ENCODE data around the gene IFITM10. TPM values are rescaled to one million over a fixed set of nuclear protein-coding genes. Genes with fewer than 3 reads are reported as not detected.

IFITM10 gene
- total and polyA plus RNA-seq, 10 of the 15 experiments (the other 5 are each of a cell fraction or from before 2014, with no cell fraction given) = 0.04 to 0.27 TPM; not detected in 8

DNA sequence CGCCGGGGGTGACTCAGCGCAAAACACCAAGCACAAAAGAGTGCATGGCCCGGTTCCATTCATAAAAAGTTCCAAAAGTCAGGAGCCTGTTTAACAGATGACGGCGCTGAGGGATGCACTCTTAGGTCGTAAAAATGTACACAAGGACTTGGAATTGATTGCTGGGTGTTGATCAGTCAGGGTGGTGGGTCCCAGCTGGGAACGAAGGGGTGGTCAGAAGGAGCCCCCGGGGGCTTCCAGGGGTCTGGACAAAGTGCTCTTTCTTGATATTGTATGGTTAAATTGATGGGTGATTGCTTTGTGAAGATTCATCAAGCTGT lies 20.7 kb downstream of the IFITM10 start:
- H2AFZ ChIP-seq (ENCODE audit: control insufficient read depth, low read depth, low read length) = no peak overlapping the region
- FAIRE-seq (no peak), ATAC-seq (no peak), DNase-seq (ENCODE audit: low read depth, low spot score) (no peak)
- CTCF ChIA-PET = no interaction called here
- SMC1A ChIA-PET (ENCODE audit: uncharacterized antibody, unreplicated experiment) = no interaction called here
- H3K27me3 ChIP-seq (replicated peaks in 1 of 2; ENCODE audit: control insufficient read depth in 2 of 2, insufficient read depth in 2 of 2, low read length in 1 of 2) = 0 out of 4 replicates have a peak, but pooled peaks cover 0 to 6% of the 10 kb centered on the region in 2 experiments
- H4K20me1 ChIP-seq (ENCODE audit: control insufficient read depth, insufficient read depth) = no peaks in the 10 kb centered on the region
- no peak overlapping the region for H3K27ac ChIP-seq (ENCODE audit: control insufficient read depth, insufficient read depth)
- H3K9me3 ChIP-seq (replicated peaks; ENCODE audit: control insufficient read depth, insufficient read depth, low read length) = no peaks in the 10 kb centered on the region
- intact Hi-C loops (cut with micrococcal nuclease; ENCODE audit: unreplicated experiment) (no loop called here), in situ Hi-C loops (cut with MboI) (no loop called here)
- WGBS (ENCODE audit: insufficient coverage, insufficient replicate concordance, low lambda C conversion rate, missing lambda C conversion rate) = 40% methylated on average over 9 of the region's 9 CpGs
- POLR2A ChIA-PET = no interaction called here
- BruUV-seq (replicated peaks) = no TSS peak
- no peak overlapping the region for H3K4me3 ChIP-seq
- no peaks in the 10 kb centered on the region for H3K36me3 ChIP-seq (ENCODE audit: control insufficient read depth in 2 of 2, insufficient read depth in 2 of 2, low read length in 1 of 2)
- no peaks in the 10 kb centered on the region for H3K4me1 ChIP-seq (ENCODE audit: control insufficient read depth, insufficient read depth, low read length)
- H3K4me2 ChIP-seq (ENCODE audit: control insufficient read depth, insufficient read depth) = no peak overlapping the region
- H3K9ac ChIP-seq (ENCODE audit: control insufficient read depth, insufficient read depth, low read length) = no peak overlapping the region
- no peaks in the 10 kb centered on the region for H3K79me2 ChIP-seq (ENCODE audit: control insufficient read depth, insufficient read depth, low read length)
- TF ChIP-seq EGR1 (IDR thresholded peaks at IDR 0.05; ENCODE audit: borderline replicate concordance in 1 of 2, low read depth in 2 of 2, low read length in 2 of 2) = no peak
- TF ChIP-seq, protein P1, sequence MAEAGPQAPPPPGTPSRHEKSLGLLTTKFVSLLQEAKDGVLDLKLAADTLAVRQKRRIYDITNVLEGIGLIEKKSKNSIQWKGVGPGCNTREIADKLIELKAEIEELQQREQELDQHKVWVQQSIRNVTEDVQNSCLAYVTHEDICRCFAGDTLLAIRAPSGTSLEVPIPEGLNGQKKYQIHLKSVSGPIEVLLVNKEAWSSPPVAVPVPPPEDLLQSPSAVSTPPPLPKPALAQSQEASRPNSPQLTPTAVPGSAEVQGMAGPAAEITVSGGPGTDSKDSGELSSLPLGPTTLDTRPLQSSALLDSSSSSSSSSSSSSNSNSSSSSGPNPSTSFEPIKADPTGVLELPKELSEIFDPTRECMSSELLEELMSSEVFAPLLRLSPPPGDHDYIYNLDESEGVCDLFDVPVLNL (IDR thresholded peaks at IDR 0.05; ENCODE audit: low read depth, low read length) = no peak
- TF ChIP-seq SIX5 (IDR thresholded peaks at IDR 0.05; ENCODE audit: low read depth, low read length, severe bottlenecking) = no peak
- TF ChIP-seq, protein P2, sequence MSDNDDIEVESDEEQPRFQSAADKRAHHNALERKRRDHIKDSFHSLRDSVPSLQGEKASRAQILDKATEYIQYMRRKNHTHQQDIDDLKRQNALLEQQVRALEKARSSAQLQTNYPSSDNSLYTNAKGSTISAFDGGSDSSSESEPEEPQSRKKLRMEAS (IDR thresholded peaks at IDR 0.05; ENCODE audit: low read depth, low read length) = no peak
- TF ChIP-seq POLR2AphosphoS5 (IDR thresholded peaks at IDR 0.05; ENCODE audit: low read length) = no peak
- TF ChIP-seq ASH2L (IDR thresholded peaks at IDR 0.05; ENCODE audit: borderline replicate concordance, low read depth) = no peak
- TF ChIP-seq BRCA1 (IDR thresholded peaks at IDR 0.05; ENCODE audit: low read depth, low read length) = no peak
- TF ChIP-seq, protein P3, sequence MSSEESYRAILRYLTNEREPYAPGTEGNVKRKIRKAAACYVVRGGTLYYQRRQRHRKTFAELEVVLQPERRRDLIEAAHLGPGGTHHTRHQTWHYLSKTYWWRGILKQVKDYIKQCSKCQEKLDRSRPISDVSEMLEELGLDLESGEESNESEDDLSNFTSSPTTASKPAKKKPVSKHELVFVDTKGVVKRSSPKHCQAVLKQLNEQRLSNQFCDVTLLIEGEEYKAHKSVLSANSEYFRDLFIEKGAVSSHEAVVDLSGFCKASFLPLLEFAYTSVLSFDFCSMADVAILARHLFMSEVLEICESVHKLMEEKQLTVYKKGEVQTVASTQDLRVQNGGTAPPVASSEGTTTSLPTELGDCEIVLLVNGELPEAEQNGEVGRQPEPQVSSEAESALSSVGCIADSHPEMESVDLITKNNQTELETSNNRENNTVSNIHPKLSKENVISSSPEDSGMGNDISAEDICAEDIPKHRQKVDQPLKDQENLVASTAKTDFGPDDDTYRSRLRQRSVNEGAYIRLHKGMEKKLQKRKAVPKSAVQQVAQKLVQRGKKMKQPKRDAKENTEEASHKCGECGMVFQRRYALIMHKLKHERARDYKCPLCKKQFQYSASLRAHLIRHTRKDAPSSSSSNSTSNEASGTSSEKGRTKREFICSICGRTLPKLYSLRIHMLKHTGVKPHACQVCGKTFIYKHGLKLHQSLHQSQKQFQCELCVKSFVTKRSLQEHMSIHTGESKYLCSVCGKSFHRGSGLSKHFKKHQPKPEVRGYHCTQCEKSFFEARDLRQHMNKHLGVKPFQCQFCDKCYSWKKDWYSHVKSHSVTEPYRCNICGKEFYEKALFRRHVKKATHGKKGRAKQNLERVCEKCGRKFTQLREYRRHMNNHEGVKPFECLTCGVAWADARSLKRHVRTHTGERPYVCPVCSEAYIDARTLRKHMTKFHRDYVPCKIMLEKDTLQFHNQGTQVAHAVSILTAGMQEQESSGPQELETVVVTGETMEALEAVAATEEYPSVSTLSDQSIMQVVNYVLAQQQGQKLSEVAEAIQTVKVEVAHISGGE (CRISPR knock-in tag; IDR thresholded peaks at IDR 0.05) = no peak
- RAD21 ChIA-PET (ENCODE audit: unreplicated experiment) = no interaction called here

Data from GM12878 (cell line).